DOHH2 (cell line): Measurements from ENCODE around the gene BARX2.
"Not testable (repeated sequence)": the region's sequence is repeated elsewhere in the genome, so short reads cannot be mapped to it uniquely, and the experiment has no call there.

Experiments used
- H3F3A ChIP-seq: fragments of 200-600 bp; sonication (generic), shearing (Covaris generic); 2 replicates; pipeline ENCODE4 v1.6.0; 2016; ENCODE audit warnings: antibody characterized with exemption, mild to moderate bottlenecking; ENCODE audit not compliant: control insufficient read depth, insufficient read depth
- H3K27ac ChIP-seq: fragments of 200-600 bp; sonication (generic); 2 replicates; pipeline ENCODE4 v1.5.1; 2014; ENCODE audit warnings: low read depth, mild to moderate bottlenecking, low read length, moderate library complexity
- H3K27me3 ChIP-seq: fragments of 200-600 bp; sonication (generic); 2 replicates; pipeline ENCODE4 v1.6.1; 2014; ENCODE audit warnings: mild to moderate bottlenecking, low read length, mixed read lengths; ENCODE audit not compliant: control insufficient read depth
- H3K36me3 ChIP-seq: fragments of 200-600 bp; sonication (generic); 2 replicates; pipeline ENCODE4 v1.6.1; 2014; ENCODE audit warnings: mild to moderate bottlenecking, low read length, moderate library complexity, mixed read lengths; ENCODE audit not compliant: control insufficient read depth
- H3K4me1 ChIP-seq: fragments of 200-600 bp; sonication (generic); 2 replicates; pipeline ENCODE4 v1.6.1; 2014; ENCODE audit warnings: mild to moderate bottlenecking, low read length, mixed read lengths; ENCODE audit not compliant: control insufficient read depth
- H3K4me2 ChIP-seq: fragments of 200-600 bp; sonication (generic); 2 replicates; pipeline ENCODE4 v1.6.0; 2014; ENCODE audit warnings: mild to moderate bottlenecking, low read length, moderate library complexity
- H3K4me3 ChIP-seq: fragments of 200-600 bp; sonication (generic); 2 replicates; pipeline ENCODE4 v1.5.1; 2014; ENCODE audit warnings: mild to moderate bottlenecking, low read length, mixed read lengths
- H3K79me2 ChIP-seq: fragments of 200-600 bp; sonication (generic); 2 replicates; pipeline ENCODE4 v1.6.1; 2014; ENCODE audit warnings: mild to moderate bottlenecking, low read length, mixed read lengths; ENCODE audit not compliant: control insufficient read depth
- H3K9me2 ChIP-seq: fragments of 200-600 bp; sonication (generic); replicated peaks from 2 replicates; pipeline ENCODE4 v1.6.1; 2014; ENCODE audit warnings: mild to moderate bottlenecking, low read length, mixed read lengths; ENCODE audit not compliant: control insufficient read depth
- H3K9me3 ChIP-seq: fragments of 200-600 bp; sonication (generic); 2 replicates; pipeline ENCODE4 v1.6.1; 2014; ENCODE audit warnings: antibody characterized with exemption, low read length, mixed read lengths; ENCODE audit not compliant: control insufficient read depth, insufficient read depth
- H4K20me1 ChIP-seq: fragments of 200-600 bp; sonication (generic); 2 replicates; pipeline ENCODE4 v1.6.0; 2014; ENCODE audit warnings: low read depth, mild to moderate bottlenecking, antibody characterized with exemption, low read length, moderate library complexity; ENCODE audit not compliant: control insufficient read depth, insufficient read depth
- EZH2phosphoT487 ChIP-seq: fragments of 200-600 bp; sonication (generic); IDR thresholded peaks from 2 replicates; pipeline ENCODE4 v1.6.1; 2017; ENCODE audit warnings: borderline replicate concordance, mild to moderate bottlenecking, antibody characterized with exemption, low read length, moderate library complexity, mixed read lengths
- TF ChIP-seq, protein P1 (sequence below): fragments of 200-600 bp; sonication (generic); IDR thresholded peaks from one replicate; pipeline ENCODE4 v1.5.1; 2014; ENCODE audit warnings: antibody characterized with exemption, mild to moderate bottlenecking, low read depth, low read length; ENCODE audit not compliant: poor library complexity, severe bottlenecking

BARX2 gene

DNA sequence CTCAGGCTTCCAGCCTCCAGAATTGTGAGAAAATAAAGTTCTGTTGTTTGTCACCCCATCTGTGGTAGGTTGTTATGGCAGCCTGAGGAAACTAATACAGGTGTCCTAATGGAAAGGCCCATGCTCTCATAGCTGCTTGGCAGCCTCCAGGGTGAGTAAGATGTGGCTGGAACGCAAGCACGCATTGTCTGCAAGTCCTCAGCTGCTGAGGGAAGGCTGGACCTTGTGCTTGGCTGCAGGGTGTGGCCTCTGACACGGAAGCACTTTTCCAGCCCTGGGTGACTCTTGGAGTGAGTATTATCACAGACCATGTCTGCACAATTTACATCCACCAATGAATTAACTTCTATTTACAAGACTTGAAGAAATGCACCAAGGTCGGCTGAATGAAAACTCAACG is 44.4 kb upstream of the BARX2 start:
- TF ChIP-seq, protein P1, sequence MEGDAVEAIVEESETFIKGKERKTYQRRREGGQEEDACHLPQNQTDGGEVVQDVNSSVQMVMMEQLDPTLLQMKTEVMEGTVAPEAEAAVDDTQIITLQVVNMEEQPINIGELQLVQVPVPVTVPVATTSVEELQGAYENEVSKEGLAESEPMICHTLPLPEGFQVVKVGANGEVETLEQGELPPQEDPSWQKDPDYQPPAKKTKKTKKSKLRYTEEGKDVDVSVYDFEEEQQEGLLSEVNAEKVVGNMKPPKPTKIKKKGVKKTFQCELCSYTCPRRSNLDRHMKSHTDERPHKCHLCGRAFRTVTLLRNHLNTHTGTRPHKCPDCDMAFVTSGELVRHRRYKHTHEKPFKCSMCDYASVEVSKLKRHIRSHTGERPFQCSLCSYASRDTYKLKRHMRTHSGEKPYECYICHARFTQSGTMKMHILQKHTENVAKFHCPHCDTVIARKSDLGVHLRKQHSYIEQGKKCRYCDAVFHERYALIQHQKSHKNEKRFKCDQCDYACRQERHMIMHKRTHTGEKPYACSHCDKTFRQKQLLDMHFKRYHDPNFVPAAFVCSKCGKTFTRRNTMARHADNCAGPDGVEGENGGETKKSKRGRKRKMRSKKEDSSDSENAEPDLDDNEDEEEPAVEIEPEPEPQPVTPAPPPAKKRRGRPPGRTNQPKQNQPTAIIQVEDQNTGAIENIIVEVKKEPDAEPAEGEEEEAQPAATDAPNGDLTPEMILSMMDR, result no peak
- no peak for TF ChIP-seq EZH2phosphoT487
- no peak overlapping the region for H3K4me3 ChIP-seq
- H4K20me1 ChIP-seq, result no peaks in the 10 kb centered on the region
- no peaks in the 10 kb centered on the region for H3K4me1 ChIP-seq
- no peak overlapping the region for H3K4me2 ChIP-seq
- H3K36me3 ChIP-seq, result no peaks in the 10 kb centered on the region
- no peaks in the 10 kb centered on the region for H3K9me2 ChIP-seq
- H3K9me3 ChIP-seq, result no peaks in the 10 kb centered on the region
- H3K27me3 ChIP-seq, result no peaks in the 10 kb centered on the region
- no peak overlapping the region for H3K27ac ChIP-seq
- H3K79me2 ChIP-seq, result no peaks in the 10 kb centered on the region
- H3F3A ChIP-seq, result no peaks in the 10 kb centered on the region

DNA sequence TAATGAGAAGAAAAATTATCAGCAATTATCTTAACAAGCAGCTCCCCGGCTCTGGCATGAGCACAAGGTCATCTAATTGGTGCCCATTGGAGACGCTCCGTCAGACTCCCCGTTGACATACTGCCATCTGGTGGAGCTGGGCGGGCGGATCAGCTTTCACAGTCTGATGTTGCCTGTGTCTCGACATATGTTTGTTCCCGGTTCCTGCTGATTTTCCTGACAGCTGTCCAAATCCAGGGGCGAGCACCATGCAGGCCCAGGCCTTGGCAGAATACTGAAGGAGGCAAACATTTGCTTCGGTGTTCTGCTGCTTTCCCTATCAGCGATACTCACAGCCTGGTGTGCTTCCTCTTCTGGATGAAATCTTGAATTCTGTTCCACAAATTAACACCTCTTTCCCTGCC is 43.8 kb upstream of the BARX2 start:
- Histone ChIP-seq H3K9me3 (no peaks in the 10 kb centered on the region), H3K4me1 (no peaks in the 10 kb centered on the region), H3F3A (no peaks in the 10 kb centered on the region), H3K4me2 (no peak overlapping the region), H3K9me2 (no peaks in the 10 kb centered on the region), H3K27me3 (no peaks in the 10 kb centered on the region), H3K36me3 (no peaks in the 10 kb centered on the region), H3K4me3 (no peak overlapping the region), H3K27ac (no peak overlapping the region), H3K79me2 (no peaks in the 10 kb centered on the region), H4K20me1 (no peaks in the 10 kb centered on the region)
- TF ChIP-seq EZH2phosphoT487, result no peak
- TF ChIP-seq, protein P1, result peak; percentile 86

DNA sequence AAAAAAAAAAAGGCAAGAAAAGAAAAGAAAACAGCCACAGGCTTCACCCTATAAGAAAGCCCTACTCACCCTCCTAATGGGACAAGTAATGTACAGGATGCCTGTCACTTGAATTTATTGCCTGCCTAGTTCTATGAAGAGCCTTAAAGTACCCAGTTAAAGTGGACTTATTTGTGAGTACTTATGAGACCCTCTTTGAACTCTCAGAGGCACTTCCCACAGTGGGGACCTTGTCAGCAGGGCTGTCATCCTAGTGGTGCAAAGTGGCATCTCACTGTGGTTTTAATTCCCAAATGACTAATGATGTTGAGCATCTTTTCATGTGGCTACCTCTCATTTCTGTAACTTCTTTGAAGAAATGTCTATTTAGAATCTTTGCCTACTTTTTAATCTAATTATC is 41.8 kb upstream of the BARX2 start:
- TF ChIP-seq EZH2phosphoT487, result no peak
- TF ChIP-seq, protein P1, result no peak
- no peak overlapping the region for H3K27ac ChIP-seq

DNA sequence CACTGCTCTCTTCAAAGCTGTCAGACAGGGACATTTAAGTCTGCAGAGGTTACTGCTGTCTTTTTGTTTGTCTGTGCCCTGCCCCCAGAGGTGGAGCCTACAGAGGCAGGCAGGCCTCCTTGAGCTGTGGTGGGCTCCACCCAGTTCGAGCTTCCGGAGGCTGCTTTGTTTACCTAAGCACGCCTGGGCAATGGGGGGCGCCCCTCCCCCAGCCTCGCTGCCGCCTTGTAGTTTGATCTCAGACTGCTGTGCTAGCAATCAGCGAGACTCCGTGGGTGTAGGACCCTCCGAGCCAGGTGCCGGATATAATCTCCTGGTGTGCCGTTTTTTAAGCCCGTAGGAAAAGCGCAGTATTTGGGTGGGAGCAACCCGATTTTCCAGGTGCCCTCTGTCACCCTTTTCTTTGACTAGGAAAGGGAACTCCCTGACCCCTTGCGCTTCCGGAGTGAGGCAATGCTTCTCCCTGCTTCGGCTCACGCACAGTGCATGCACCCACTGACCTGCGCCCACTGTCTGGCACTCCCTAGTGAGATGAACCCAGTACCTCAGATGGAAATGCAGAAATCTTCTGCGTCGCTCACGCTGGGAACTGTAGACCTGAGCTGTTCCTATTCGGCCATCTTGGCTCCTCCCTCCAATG is 31.2 kb upstream of the BARX2 start:
- not testable (repeated sequence) for H3K27me3 ChIP-seq, H3K9me3 ChIP-seq, H3K27ac ChIP-seq, H3F3A ChIP-seq, H3K36me3 ChIP-seq, H3K4me2 ChIP-seq, H3K9me2 ChIP-seq, H4K20me1 ChIP-seq, H3K79me2 ChIP-seq, H3K4me1 ChIP-seq, H3K4me3 ChIP-seq

More for the DNA sequence above, 41.8 kb upstream of the BARX2 start:
- Histone ChIP-seq H3F3A (no peaks in the 10 kb centered on the region), H3K4me1 (no peaks in the 10 kb centered on the region), H3K27me3 (no peaks in the 10 kb centered on the region), H3K79me2 (no peaks in the 10 kb centered on the region), H3K4me3 (no peak overlapping the region), H3K9me2 (no peaks in the 10 kb centered on the region), H3K9me3 (no peaks in the 10 kb centered on the region), H3K4me2 (no peak overlapping the region), H4K20me1 (no peaks in the 10 kb centered on the region; the same call in 1 of the 2 replicates), H3K36me3 (no peaks in the 10 kb centered on the region)
